ENCODE results near the gene SLF2. TPM values are rescaled to one million over a fixed set of nuclear protein-coding genes. Genes with fewer than 3 reads are reported as not detected.

SLF2 gene
- total and polyA plus RNA-seq, 2 donors from 2014 or later, result 6.7 to 29.6 TPM

DNA sequence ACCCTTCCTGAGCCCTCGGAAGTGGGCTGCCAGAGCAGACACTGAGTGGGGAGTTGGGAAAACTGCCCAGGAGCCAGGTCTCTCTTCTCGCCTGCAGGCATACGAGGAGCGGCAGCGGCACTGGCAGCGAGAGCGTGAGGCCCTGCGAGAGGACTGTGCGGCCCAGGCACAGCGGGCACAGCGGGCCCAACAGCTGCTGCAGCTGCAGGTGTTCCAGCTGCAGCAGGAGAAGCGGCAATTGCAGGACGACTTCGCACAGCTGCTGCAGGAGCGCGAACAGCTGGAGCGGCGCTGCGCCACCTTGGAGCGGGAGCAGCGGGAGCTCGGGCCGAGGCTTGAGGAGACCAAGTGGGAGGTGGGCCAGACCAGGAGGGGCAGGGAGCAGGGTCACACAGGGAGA is 92.6 kb downstream of the SLF2 start:
- no peak overlapping the region for H3K4me3 ChIP-seq (ENCODE audit: low read length in 3 of 3)
- H3K9me3 ChIP-seq (ENCODE audit: control insufficient read depth in 2 of 3, insufficient read depth in 1 of 3, low read length in 3 of 3), result no peaks in the 10 kb centered on the region
- no peaks in the 10 kb centered on the region for H3K27me3 ChIP-seq (ENCODE audit: control insufficient read depth, insufficient read depth, low read length)
- intact Hi-C loops (cut with DNase I), result no loop called here
- H3K9ac ChIP-seq (ENCODE audit: low read length in 3 of 3), result no peak overlapping the region
- TF ChIP-seq, protein P1, sequence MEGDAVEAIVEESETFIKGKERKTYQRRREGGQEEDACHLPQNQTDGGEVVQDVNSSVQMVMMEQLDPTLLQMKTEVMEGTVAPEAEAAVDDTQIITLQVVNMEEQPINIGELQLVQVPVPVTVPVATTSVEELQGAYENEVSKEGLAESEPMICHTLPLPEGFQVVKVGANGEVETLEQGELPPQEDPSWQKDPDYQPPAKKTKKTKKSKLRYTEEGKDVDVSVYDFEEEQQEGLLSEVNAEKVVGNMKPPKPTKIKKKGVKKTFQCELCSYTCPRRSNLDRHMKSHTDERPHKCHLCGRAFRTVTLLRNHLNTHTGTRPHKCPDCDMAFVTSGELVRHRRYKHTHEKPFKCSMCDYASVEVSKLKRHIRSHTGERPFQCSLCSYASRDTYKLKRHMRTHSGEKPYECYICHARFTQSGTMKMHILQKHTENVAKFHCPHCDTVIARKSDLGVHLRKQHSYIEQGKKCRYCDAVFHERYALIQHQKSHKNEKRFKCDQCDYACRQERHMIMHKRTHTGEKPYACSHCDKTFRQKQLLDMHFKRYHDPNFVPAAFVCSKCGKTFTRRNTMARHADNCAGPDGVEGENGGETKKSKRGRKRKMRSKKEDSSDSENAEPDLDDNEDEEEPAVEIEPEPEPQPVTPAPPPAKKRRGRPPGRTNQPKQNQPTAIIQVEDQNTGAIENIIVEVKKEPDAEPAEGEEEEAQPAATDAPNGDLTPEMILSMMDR (IDR thresholded peaks at IDR 0.05; ENCODE audit: borderline replicate concordance, extremely low read depth, insufficient read depth), result no peak
- no peak for FAIRE-seq
- peak in 1 of 5 donors; percentile 41 for DNase-seq
- no peak overlapping the region for H3K27ac ChIP-seq (ENCODE audit: low read depth in 2 of 2, low read length in 2 of 2)
- H3K36me3 ChIP-seq (ENCODE audit: control insufficient read depth in 2 of 3, insufficient read depth in 3 of 3, low read length in 3 of 3), result peaks cover 0 to 25% (median 17%) of the 10 kb centered on the region in 3 donors
- H3K4me1 ChIP-seq (ENCODE audit: control insufficient read depth in 2 of 3, insufficient read depth in 2 of 3, low read depth in 1 of 3, low read length in 3 of 3), result peaks cover 3 to 20% (median 8%) of the 10 kb centered on the region in 3 donors

DNA sequence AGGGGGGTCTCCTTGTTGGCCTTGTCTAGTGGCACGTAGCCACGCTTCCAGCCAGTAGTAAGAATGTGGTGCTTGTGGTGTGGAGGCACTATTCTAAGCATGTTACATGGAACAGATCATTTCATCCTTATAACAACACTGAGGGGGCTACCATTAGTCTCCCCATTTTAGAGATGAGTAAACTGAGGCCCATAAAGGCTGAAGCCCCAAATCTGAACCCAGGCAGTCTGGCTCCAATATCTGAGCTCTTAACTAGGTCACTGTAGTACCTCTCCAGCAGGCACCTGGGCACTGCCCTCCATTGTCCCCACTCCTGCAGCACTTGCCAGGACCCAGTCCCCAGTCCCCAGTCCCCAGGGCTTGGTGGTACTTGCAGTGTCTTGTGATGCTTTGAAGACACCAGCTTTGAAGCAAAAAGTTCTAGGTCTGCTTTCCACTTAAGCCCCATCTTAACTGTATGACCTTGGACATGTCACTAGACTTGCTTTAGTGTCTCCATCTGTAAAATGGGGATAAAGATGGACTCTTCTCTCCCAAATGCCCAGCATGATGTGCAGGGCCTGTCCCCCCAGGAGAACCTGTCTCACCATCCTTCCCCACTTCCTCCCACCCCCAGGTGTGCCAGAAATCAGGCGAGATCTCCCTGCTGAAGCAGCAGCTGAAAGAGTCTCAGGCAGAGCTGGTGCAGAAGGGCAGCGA is 93.3 kb downstream of the SLF2 start:
- DNase-seq, result no peak
- H3K36me3 ChIP-seq (ENCODE audit: control insufficient read depth in 2 of 3, insufficient read depth in 3 of 3, low read length in 3 of 3), result peaks cover 0 to 25% (median 17%) of the 10 kb centered on the region in 3 donors
- peaks cover 2 to 17% (median 3%) of the 10 kb centered on the region in 3 donors for H3K4me1 ChIP-seq (ENCODE audit: control insufficient read depth in 2 of 3, insufficient read depth in 2 of 3, low read depth in 1 of 3, low read length in 3 of 3)
- no peaks in the 10 kb centered on the region for H3K9me3 ChIP-seq (ENCODE audit: control insufficient read depth in 2 of 3, insufficient read depth in 1 of 3, low read length in 3 of 3)
- FAIRE-seq, result no peak
- H3K9ac ChIP-seq (ENCODE audit: low read length in 3 of 3), result no peak overlapping the region
- no peaks in the 10 kb centered on the region for H3K27me3 ChIP-seq (ENCODE audit: control insufficient read depth, insufficient read depth, low read length)
- TF ChIP-seq, protein P1 (IDR thresholded peaks at IDR 0.05; ENCODE audit: borderline replicate concordance, extremely low read depth, insufficient read depth), result no peak
- H3K4me3 ChIP-seq (ENCODE audit: low read length in 3 of 3), result no peak overlapping the region
- H3K27ac ChIP-seq (ENCODE audit: low read depth in 2 of 2, low read length in 2 of 2), result no peak overlapping the region
- intact Hi-C loops (cut with DNase I), result no loop called here

DNA sequence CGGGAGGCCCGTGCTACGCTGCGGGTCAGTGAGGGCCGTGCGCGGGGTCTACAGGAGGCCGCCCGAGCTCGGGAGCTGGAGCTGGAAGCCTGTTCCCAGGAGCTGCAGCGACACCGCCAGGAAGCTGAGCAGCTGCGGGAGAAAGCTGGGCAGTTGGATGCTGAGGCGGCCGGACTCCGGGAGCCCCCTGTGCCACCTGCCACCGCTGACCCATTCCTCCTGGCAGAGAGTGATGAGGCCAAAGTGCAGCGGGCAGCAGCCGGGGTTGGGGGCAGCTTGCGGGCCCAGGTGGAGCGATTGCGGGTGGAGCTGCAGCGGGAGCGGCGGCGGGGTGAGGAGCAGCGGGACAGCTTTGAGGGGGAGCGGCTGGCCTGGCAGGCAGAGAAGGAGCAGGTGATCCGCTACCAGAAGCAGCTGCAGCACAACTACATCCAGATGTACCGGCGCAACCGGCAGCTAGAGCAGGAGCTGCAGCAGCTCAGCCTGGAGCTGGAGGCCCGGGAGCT is 93.9 kb downstream of the SLF2 start:
- DNase-seq, result peak in 3 of 5 donors; percentile 20 to 49 (median 24)
- intact Hi-C loops (cut with DNase I), result no loop called here
- H3K27ac ChIP-seq (ENCODE audit: low read depth in 2 of 2, low read length in 2 of 2), result no peak overlapping the region
- no peak overlapping the region for H3K9ac ChIP-seq (ENCODE audit: low read length in 3 of 3)
- no peak overlapping the region for H3K4me3 ChIP-seq (ENCODE audit: low read length in 3 of 3)
- peaks cover 0 to 25% (median 17%) of the 10 kb centered on the region in 3 donors for H3K36me3 ChIP-seq (ENCODE audit: control insufficient read depth in 2 of 3, insufficient read depth in 3 of 3, low read length in 3 of 3)
- TF ChIP-seq, protein P1 (IDR thresholded peaks at IDR 0.05; ENCODE audit: borderline replicate concordance, extremely low read depth, insufficient read depth), result no peak
- FAIRE-seq, result no peak
- H3K27me3 ChIP-seq (ENCODE audit: control insufficient read depth, insufficient read depth, low read length), result no peaks in the 10 kb centered on the region
- peaks cover 0 to 11% (median 0%) of the 10 kb centered on the region in 3 donors for H3K4me1 ChIP-seq (ENCODE audit: control insufficient read depth in 2 of 3, insufficient read depth in 2 of 3, low read depth in 1 of 3, low read length in 3 of 3)
- no peaks in the 10 kb centered on the region for H3K9me3 ChIP-seq (ENCODE audit: control insufficient read depth in 2 of 3, insufficient read depth in 1 of 3, low read length in 3 of 3)

Measured in kidney (tissue), 14 donors.